Right hindlimb (tissue), 1 donor: Measurements from ENCODE around the gene RSRC2.
"Not testable (repeated sequence)": the region's sequence is repeated elsewhere in the genome, so short reads cannot be mapped to it uniquely, and the experiment has no call there.

ENCODE experiments used
- DNase-seq: peaks from one replicate; pipeline ENCODE4 v3.0.0-alpha.2; 2018

Gene RSRC2

DNA sequence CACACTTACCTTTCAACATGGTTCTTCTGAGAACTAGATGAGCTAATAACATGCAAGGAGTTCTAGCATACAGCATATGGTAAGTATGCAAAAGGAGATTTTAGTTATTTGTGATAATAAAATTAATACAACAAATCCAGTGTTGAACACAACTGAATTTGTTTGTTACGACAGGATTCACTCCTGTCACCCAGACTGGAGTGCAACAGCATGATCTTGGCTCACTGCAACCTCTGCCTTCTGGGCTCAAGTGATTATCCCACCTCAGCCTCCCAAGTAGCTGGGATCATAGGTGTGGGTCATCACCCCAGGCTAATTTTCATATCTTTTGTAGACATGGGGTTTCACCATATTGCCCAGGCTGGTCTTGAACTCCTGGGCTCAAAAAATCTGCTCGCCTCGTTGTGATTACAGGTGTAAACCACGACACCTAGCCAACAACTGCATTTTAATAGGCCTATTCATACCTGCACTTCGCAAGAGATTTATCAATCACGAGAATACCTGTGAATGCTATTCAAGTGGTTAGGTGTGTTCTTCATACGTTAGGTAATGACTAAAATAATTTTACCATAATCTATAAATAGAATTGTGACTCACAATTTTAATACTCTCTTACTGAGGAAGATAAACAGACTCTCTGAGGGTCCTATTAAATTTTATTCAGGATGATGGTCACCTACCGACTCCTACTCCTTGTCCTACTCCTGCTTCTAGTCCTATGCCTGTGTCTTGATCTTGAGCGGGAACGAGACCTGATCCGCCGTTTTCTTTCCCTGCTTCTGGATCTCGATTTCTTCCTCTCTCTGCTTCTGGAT lies 10.0 kb downstream of the RSRC2 start:
- DNase-seq, result no peak

- DNase-seq, result no peak
Observed at GRCh38 chr12:122515275-122515674, 11.5 kb downstream of the RSRC2 start.

- no peak for DNase-seq
Observed at GRCh38 chr12:122513660-122514059, 13.1 kb downstream of the RSRC2 start.

GRCh38 chr12:122513028-122513427 lies 13.7 kb downstream of the RSRC2 start:
- DNase-seq, result not testable (repeated sequence)

- no peak for DNase-seq
Observed at GRCh38 chr12:122508163-122508562, 18.6 kb downstream of the RSRC2 start.

DNA sequence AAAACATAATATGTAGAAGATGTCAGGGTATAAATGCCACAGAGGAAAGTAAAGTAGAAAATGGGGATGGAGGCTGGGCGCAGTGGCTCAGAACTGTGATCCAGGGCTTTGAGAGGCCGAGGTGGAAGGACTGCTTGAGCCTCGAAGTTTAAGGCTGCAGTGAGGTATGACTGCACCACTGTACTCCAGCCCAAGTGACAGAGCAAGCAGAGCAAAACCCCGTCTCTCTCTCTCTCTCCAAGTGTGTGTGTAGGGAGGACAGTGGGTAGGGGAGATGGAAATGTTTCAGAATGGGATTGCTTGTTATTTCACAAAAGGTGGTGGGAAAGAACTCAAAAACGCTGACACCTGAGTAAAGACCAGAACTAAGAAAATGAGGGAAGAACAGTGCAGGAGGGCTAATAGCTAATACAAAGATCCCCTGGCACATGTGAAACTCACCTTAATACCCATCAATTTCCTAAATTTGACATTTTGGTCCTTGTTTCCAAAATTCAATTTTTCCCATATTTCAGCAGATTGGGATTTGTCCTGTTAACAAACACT lies 20.3 kb downstream of the RSRC2 start:
- DNase-seq, result no peak

DNA sequence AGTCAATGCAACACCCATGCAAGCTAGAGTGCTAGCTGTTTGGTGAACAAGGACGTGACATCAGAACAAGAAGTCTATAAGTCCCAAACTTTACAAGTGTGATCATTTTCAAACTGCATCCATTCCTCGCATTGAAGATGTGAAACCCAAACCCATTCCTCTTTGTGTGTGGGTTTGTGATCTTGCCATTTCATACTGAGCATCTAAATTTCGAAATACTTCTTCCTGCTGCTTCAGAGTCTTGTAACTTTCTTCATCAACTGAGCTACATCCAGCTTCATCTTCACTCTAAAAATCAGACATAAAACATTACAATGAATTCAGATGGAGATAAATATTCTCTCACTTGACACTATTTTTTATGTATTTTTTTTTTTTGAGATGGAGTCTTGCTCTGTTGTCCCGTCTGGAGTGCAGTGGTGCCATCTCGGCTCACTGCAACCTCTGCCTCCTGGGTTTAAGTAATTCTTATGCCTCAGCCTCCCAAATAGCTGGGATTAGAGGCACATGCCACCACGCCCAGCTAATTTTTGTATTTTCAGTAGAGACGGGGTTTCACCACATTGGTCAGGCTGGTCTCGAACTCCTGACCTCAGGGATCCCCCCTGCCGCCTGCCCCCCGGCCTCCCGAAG lies 21.2 kb downstream of the RSRC2 start:
- DNase-seq, result no peak

DNA sequence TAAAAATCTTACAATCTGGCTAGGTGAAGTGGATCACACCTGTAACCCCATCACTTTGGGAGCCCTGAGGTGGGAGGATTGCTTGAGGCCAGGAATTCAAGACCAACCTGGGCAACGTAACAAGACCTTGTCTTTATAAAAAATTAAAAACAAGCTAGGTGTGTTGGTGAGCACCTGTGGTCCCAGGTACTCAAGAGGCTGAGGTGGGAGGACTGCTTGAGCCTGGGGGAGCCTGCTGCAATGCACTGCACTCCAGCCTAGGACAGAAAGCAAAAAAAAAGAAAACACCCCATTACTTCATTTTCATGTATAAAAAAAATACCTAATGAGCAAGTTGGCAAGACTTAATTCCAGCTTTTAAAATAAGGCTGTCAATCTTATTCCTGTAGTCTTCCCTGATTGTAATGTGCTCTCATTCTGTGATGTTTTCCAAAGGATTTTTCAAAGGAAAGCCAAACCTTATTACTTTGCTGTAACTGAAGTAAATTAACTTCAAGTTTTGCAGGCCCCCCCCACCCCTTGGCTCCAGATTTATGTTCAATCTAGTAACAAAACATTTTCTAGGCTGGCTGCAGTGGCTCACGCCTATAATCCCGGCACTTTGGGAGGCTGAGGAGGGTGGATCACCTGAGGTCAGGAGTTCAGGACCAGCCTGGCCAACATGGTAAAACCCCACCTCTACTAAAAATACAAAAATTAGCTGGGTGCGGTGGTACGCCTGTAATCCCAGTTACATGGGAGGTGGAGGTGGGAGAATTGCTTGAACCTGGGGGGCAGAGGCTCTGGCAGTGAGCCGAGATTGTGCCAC lies 22.7 kb downstream of the RSRC2 start:
- no peak for DNase-seq

GRCh38 chr12:122503147-122503751 lies 23.5 kb downstream of the RSRC2 start:
- DNase-seq, result no peak

DNA sequence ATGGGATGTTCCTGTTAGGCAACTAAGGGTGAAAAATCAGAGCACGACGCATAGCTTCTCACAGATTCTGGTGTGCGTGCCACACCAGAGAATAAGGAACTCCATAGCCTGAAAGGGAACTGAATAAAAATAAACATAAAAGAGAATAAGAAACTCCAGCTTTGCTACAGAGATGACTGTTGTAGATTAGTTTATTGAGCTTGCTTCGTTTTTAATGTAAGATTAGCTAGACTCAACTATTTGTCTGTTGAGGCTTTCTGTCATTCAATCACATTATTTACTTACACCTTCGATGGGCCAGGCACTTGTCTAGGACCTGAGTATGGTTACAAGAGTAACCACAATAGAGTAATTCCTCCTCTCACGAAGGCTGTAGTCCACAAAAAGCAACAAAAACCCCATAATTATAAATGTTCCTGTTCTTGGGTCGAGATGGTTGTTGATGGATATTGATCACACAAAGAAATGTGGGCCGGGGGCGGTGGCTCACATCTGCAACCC lies 25.2 kb downstream of the RSRC2 start:
- no peak for DNase-seq

DNA sequence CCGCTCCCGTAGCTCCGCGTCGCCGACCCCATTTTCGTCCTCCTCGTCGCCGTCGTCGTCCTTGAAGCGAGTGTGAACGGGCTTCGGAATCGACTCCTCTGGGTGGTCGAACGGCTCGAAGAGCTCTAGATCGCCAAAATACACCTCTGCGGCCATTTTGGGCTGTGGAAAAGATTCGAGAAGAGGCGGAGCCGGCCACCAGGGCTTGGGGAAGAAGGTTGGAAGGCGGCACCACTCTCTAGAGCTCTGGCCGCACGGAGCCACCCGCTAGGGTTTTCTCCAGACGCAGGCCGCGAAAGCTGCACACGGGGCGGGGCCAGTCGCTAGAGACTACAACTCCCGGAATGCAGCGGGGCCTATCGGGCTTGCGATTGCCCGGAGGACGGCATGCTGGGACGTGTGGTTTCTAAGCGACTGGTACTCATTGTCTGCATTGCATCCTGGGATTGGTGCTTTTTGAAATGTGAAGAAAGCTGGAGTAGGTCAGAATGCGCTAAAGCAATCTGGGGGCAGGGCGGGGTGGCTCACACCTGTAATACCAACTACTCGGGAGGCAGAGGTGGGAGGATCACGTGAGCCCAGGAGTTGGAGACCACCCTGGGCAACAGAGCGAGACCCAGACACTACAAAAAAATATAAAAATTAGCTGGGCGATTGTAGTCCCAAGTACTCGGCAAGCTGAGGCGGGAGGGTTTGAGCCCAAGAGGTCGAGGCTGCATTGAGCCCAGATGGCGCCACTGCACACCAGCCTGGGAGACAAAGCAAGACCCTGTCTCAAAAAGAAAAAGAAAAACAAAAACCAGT lies 25.8 kb downstream of the RSRC2 start, which contains the start of gene ZCCHC8:
TSS of gene ZCCHC8 (minus strand) at position 248 of the 804 bp plus-strand sequence. CDS start at position 156, 92 bp downstream.
- DNase-seq, result peak; percentile 98

- DNase-seq, result peak; percentile 67
Observed at GRCh38 chr12:122499991-122500684, 26.6 kb downstream of the RSRC2 start.

- DNase-seq, result no peak
Observed at GRCh38 chr12:122495258-122495657, 31.5 kb downstream of the RSRC2 start.

DNA sequence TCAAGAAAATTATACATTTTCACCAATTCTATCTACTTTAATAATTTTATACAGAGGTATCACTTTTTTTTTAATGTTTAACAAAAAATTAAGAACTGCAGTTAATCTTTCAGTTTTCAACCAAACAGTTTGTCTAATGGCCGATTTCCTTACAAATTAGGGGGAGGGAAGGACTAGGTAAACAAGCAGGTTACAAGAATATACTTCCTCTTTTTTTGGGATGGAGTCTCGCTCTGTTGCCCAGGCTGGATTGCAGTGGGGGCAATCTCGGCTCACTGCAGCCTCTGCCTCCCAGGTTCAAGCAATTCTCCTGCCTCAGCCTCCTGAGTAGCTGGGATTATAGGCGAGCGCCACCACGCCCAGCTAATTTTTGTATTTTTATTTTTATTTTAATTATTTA lies 33.5 kb downstream of the RSRC2 start:
- not testable (repeated sequence) for DNase-seq

GRCh38 chr12:122491991-122492390 lies 34.7 kb downstream of the RSRC2 start:
- no peak for DNase-seq

DNA sequence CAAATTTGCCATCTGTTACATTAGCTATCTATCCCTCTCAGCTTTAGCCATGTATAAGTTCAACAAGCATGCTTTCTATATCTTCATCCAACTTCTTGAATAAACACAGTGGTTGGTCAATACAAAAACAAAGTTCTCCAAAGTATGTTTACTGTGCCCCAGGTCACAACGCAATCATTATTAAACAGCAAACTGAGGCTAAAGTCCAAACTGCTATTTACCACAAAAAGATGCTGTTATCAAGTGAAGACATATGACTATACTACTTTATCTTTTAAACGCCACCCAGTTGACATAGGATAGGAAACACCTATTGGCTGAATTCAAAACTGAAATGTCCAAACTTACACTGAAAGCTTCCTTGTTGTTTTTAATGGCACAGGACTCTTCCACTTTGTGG lies 37.7 kb downstream of the RSRC2 start:
- DNase-seq, result no peak

DNA sequence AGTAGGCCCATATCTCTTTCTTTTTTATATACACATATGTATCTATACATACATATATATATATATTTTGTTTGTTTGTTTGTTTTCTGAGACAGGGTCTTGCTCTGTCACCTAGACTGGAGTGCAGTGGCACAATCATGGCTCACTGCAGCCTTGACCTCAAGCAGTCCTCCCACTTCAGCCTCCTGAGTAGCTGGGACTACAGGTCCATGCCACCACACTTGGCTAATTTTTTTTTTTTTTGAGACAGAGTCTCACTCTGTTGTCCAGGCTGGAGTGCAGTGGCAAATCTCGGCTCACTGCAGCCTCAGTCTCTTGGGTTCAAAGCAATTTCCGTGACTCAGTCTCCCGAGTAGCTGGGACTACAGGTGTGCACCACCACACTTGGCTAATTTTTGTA lies 38.9 kb downstream of the RSRC2 start:
- DNase-seq, result not testable (repeated sequence)

DNA sequence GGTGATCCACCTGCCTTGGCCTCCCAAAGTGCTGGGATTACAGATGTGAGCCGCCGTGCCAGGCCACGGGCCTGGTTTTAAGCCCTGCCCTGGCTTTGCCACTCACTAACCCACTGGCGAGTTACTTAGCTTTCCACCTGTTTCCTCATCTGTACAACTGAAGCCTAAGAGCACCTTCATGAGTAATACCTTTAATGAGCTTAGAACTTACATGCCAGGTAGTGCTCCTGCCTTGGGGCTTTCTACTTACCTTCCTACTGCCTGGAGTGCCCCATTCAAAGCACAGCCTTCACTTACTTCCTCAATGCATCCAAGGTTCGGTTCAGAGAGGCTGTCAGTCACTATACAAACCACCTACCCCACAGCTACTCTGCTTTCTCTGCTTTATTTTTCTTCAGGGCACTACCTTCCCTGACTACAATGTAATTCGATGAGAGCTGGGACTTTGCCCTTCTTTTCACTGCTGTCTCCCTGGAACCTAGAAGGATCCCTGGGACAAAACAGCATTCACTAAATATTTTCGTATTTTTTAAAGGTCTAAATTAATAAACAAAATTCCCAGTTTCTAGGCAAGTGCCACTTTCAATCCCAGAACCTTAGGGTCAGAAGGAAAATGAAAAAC lies 39.8 kb downstream of the RSRC2 start:
- no peak for DNase-seq

DNA sequence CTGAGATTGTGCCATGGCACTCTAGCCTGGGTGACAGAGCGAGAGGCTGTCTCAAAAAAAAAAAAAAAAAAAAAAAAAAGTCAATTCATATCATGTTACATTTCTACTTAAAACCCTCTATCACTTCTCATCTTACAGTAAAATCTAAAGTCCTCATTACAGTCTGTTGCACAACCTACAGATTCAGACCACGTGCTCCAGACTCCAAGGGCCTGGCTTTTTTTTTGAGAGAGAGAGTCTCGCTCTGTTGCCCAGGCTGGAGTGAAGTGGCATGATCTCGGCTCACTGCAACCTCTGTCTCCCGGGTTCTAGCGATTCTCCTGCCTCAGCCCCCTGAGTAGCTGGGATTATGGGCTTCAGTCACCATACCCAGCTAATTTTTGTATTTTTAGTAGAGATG lies 40.4 kb downstream of the RSRC2 start:
- DNase-seq, result not testable (repeated sequence)

- DNase-seq, result not testable (repeated sequence)
Observed at GRCh38 chr12:122484385-122484784, 42.4 kb downstream of the RSRC2 start.
